Measurements from ENCODE around the gene ELL. TPM values are rescaled to one million over a fixed set of nuclear protein-coding genes. Genes with fewer than 3 reads are reported as not detected.

Gene ELL
- total and polyA plus RNA-seq, 9 donors, result 1.6 to 22.3 (median 17.0) TPM

GRCh38 chr19:18490728-18491127, 31.1 kb downstream of the ELL start:
- Histone ChIP-seq H3K9me3 (no peaks in the 10 kb centered on the region), H3K36me3 (no peaks in the 10 kb centered on the region), H3K4me1 (ENCODE audit: insufficient read depth) (peaks cover 38% of the 10 kb centered on the region), H3K27ac (no peak overlapping the region), H3K27me3 (no peaks in the 10 kb centered on the region), H3K4me3 (no peak overlapping the region)
- WGBS, 3 donors, result 91 to 94% (median 92%) methylated on average over 6 of the region's 6 CpGs
- intact Hi-C loops (cut with DNase I), result no loop called here
- DNase-seq, result no peak
- TF ChIP-seq EP300 (IDR thresholded peaks at IDR 0.05), result no peak
- no peak for TF ChIP-seq CTCF (IDR thresholded peaks at IDR 0.05)
- TF ChIP-seq POLR2A (IDR thresholded peaks at IDR 0.05), result no peak

GRCh38 chr19:18489627-18490184, 32.2 kb downstream of the ELL start:
- TF ChIP-seq CTCF (IDR thresholded peaks at IDR 0.05) (no peak), EP300 (IDR thresholded peaks at IDR 0.05) (no peak), POLR2A (IDR thresholded peaks at IDR 0.05) (no peak)
- Histone ChIP-seq H3K4me1 (ENCODE audit: insufficient read depth) (peaks cover 30% of the 10 kb centered on the region), H3K4me3 (no peak overlapping the region), H3K9me3 (no peaks in the 10 kb centered on the region), H3K27ac (peak overlapping the region in 1 of 2 donors; percentile 24), H3K36me3 (no peaks in the 10 kb centered on the region), H3K27me3 (no peaks in the 10 kb centered on the region)
- DNase-seq, result no peak
- intact Hi-C loops (cut with DNase I), result no loop called here
- WGBS, 3 donors, result 92 to 93% (median 93%) methylated on average over 13 to 14 of the region's 14 CpGs

GRCh38 chr19:18488838-18489626, 32.8 kb downstream of the ELL start:
- no peaks in the 10 kb centered on the region for H3K36me3 ChIP-seq
- WGBS, 3 donors, result 36 to 45% (median 44%) methylated on average over 22 of the region's 22 CpGs
- H3K9me3 ChIP-seq, result no peaks in the 10 kb centered on the region
- peak in 2 of 5 donors; percentile 51 to 64 for DNase-seq
- H3K27ac ChIP-seq, result peak overlapping the region in 1 of 2 donors; percentile 24
- TF ChIP-seq CTCF (IDR thresholded peaks at IDR 0.05) (peak in 1 of 3 donors; percentile 35), POLR2A (IDR thresholded peaks at IDR 0.05) (no peak)
- no peak overlapping the region for H3K4me3 ChIP-seq
- H3K27me3 ChIP-seq, result no peaks in the 10 kb centered on the region
- intact Hi-C loops (cut with DNase I), result no loop called here
- H3K4me1 ChIP-seq (ENCODE audit: insufficient read depth), result peaks cover 25% of the 10 kb centered on the region

- intact Hi-C loops (cut with DNase I), result no loop called here
- Histone ChIP-seq H3K9me3 (no peaks in the 10 kb centered on the region), H3K27me3 (no peaks in the 10 kb centered on the region), H3K4me3 (no peak overlapping the region), H3K4me1 (ENCODE audit: insufficient read depth) (peaks cover 21% of the 10 kb centered on the region), H3K36me3 (no peaks in the 10 kb centered on the region), H3K27ac (no peak overlapping the region)
- DNase-seq, result no peak
- 84 to 93% (median 90%) methylated on average over 4 to 6 of the region's 6 CpGs for WGBS, 3 donors
- TF ChIP-seq POLR2A (IDR thresholded peaks at IDR 0.05) (no peak), EP300 (IDR thresholded peaks at IDR 0.05) (no peak), CTCF (IDR thresholded peaks at IDR 0.05) (no peak)
Observed at GRCh38 chr19:18488403-18488723, 33.5 kb downstream of the ELL start.

Measured in ovary (tissue), 9 donors.